Esophagus muscularis mucosa (tissue), 3 donors: ENCODE results near the gene PTPRT.

Source experiments
- POLR2A ChIP-seq: fragments of 450-650 bp; IDR thresholded peaks from one replicate; pipeline ENCODE4 v1.6.1; 2017; ENCODE audit warnings: antibody characterized with exemption, moderate library complexity, mild to moderate bottlenecking, low read depth
- POLR2AphosphoS5 ChIP-seq, 2 donors: sonication (generic); formaldehyde crosslinking; IDR thresholded peaks; one replicate each; pipeline ENCODE4 v1.6.1; 2017; ENCODE audit warnings: antibody characterized with exemption in 2 of 2
- TF ChIP-seq, protein P1 (sequence below), 3 experiments: fragments of 200-600 bp in 2 of 3; fragments of 450-650 bp in 1 of 3; sonication (generic) in 2 of 3; IDR thresholded peaks; one replicate each; pipeline ENCODE4 v1.5.1; 2017 to 2019; ENCODE audit warnings: antibody characterized with exemption in 3 of 3, mild to moderate bottlenecking in 2 of 3, moderate library complexity in 1 of 3

DNA sequence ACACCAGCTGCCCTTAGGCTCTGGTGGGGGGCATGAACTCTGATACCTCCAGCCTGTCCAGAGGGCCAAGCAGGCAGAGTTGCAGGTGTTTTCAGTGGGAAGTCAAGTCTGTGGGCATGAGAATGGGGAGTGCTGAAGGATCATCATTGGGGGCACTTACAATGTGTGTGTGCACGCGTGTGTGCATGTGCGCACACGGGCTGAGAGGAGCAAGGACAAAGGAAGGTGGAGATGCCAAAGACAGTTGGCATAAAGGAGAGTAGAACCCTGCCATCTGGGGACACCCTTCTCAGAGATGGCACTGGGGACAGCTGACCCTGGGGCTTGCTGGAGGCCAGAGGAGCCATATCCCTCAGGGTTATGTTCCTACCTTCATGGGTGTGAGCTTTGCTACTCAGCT lies 1163.1 kb downstream of the PTPRT start:
- TF ChIP-seq, protein P1, sequence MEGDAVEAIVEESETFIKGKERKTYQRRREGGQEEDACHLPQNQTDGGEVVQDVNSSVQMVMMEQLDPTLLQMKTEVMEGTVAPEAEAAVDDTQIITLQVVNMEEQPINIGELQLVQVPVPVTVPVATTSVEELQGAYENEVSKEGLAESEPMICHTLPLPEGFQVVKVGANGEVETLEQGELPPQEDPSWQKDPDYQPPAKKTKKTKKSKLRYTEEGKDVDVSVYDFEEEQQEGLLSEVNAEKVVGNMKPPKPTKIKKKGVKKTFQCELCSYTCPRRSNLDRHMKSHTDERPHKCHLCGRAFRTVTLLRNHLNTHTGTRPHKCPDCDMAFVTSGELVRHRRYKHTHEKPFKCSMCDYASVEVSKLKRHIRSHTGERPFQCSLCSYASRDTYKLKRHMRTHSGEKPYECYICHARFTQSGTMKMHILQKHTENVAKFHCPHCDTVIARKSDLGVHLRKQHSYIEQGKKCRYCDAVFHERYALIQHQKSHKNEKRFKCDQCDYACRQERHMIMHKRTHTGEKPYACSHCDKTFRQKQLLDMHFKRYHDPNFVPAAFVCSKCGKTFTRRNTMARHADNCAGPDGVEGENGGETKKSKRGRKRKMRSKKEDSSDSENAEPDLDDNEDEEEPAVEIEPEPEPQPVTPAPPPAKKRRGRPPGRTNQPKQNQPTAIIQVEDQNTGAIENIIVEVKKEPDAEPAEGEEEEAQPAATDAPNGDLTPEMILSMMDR (IDR thresholded peaks at IDR 0.05) = no peak
- TF ChIP-seq POLR2AphosphoS5 (IDR thresholded peaks at IDR 0.05) = no peak
- TF ChIP-seq POLR2A = no peak
